ENCODE measurements around the gene TRMT2A. TPM values are rescaled to one million over a fixed set of nuclear protein-coding genes. Genes with fewer than 3 reads are reported as not detected.

TRMT2A gene
- total and polyA plus RNA-seq, 8 donors = 39.3 to 60.4 (median 46.6) TPM

- intact Hi-C loops (cut with DNase I) = no loop called here
- Histone ChIP-seq H3K9me3 (no peaks in the 10 kb centered on the region), H3K4me3 (no peak overlapping the region), H3K27ac (no peak overlapping the region), H3K4me1 (no peaks in the 10 kb centered on the region), H3K36me3 (peaks cover 0 to 45% of the 10 kb centered on the region in 2 donors), H3K27me3 (no peaks in the 10 kb centered on the region)
- TF ChIP-seq CTCF (IDR thresholded peaks at IDR 0.05) = no peak
- DNase-seq = no peak
- peak; percentile 12 for ATAC-seq
Measured at GRCh38 chr22:20145206-20145831, 28.3 kb upstream of the TRMT2A start.

DNA sequence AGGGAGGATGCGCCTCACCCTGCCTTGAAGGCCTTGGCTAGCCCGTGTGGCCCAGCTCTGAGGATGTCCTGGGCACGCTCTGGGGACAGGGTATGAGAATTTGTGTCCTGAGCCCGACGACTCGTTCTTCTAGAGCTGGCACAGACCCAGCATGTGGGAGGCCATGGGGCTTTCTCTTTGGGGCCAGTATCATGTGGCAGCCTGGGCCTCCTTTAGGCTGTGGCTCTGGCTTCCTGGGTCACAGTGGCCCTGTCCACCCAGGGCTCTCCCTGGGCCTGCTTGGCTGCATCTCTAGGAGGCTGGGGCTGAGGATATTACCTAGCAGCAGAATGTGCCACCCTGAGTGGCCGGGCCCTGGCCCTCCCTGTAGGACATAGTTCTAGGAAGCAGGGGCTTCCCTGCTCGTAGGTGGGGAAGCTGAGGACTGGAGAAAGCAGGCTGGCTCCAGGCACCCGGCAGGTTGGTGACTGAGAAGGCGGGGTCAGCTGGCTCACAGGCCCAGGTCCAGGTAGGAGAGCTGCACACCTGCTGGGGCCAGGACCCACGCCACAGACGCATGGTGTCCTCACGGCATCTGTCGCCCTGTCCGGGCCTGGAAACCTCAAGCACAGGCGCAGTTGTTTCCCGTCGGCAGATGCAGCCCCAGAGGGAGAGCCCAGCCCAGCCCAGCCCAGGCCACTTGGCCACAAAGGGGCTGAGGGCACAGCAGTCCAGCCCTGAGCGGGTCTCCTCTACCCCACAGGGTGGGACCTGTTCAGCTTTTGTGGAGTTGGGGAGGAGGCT is 27.0 kb upstream of the TRMT2A start:
- intact Hi-C loops (cut with DNase I) = no loop called here
- Histone ChIP-seq H3K9me3 (no peaks in the 10 kb centered on the region), H3K36me3 (peaks cover 0 to 57% of the 10 kb centered on the region in 2 donors), H3K27ac (no peak overlapping the region), H3K27me3 (no peaks in the 10 kb centered on the region), H3K4me3 (no peak overlapping the region), H3K4me1 (no peaks in the 10 kb centered on the region)
- no peak for DNase-seq
- no peak for TF ChIP-seq CTCF (IDR thresholded peaks at IDR 0.05)
- ATAC-seq = no peak

GRCh38 chr22:20142711-20143621 is 25.9 kb upstream of the TRMT2A start:
- H3K36me3 ChIP-seq = peaks cover 0 to 57% of the 10 kb centered on the region in 2 donors
- intact Hi-C loops (cut with DNase I) = no loop called here

DNA sequence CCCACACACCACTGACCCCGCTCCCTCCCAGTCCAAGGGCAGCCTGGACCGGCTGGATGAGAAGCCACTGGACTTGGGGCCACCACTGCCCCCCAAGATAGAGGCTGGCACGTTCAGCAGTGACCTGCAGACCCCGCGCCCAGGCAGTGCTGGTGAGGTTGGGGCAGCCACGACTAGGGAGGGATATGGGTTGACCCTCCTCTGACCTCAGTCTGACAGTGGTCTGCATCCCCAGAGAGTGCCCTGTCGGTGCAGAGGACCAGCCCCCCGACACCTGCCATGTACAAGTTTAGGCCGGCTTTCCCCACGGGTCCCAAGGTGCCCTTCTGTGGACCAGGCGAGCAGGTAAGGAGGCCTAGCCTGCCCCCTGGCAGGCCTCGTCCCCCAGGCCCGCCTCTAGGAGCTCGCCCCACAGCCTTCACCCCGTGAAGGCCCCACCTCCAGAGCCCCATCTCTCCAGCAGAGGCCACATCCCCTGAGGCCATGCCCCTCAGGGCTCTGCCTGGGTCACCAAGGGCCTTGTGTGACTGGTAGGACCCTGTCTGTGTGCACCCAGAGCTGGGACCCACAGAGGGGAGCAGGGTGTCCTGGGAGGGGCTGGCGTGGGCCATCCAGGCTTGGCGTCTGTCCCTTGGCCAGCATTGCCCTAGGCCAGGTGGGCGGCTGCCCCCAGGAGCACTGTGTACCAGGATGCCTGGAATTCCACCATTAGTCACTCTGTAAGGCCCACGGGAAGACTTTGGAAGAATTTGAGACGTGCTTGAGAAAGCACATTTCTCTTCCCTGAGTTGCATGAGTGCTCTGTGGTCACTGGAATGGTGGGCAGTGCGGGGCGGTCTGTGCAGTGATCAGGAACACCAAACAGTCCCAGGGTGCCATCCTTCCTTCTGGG is 24.4 kb upstream of the TRMT2A start:
- DNase-seq (peak in 1 of 4 donors; percentile 64), ATAC-seq (no peak)
- Histone ChIP-seq H3K9me3 (no peaks in the 10 kb centered on the region), H3K27me3 (no peaks in the 10 kb centered on the region), H3K4me1 (peaks cover 10 to 17% of the 10 kb centered on the region in 2 donors), H3K27ac (no peak overlapping the region), H3K36me3 (peaks cover 0 to 57% of the 10 kb centered on the region in 2 donors), H3K4me3 (no peak overlapping the region)
- intact Hi-C loops (cut with DNase I) = no loop called here
- TF ChIP-seq CTCF (IDR thresholded peaks at IDR 0.05) = no peak

More at GRCh38 chr22:20142711-20143621, 25.9 kb upstream of the TRMT2A start:
- Histone ChIP-seq H3K4me3 (no peak overlapping the region), H3K27ac (no peak overlapping the region), H3K4me1 (peaks cover under 1 to 3% of the 10 kb centered on the region in 2 donors), H3K9me3 (no peaks in the 10 kb centered on the region), H3K27me3 (no peaks in the 10 kb centered on the region)
- DNase-seq (peak in 1 of 4 donors; percentile 71), ATAC-seq (no peak)
- TF ChIP-seq CTCF (IDR thresholded peaks at IDR 0.05) = no peak

Measured in left lung (tissue), 10 donors.